ENCODE results near the gene MAT2B. TPM values are rescaled to one million over a fixed set of nuclear protein-coding genes. Genes with fewer than 3 reads are reported as not detected.
"Not testable (repeated sequence)": the region's sequence is repeated elsewhere in the genome, so short reads cannot be mapped to it uniquely, and the experiment has no call there.

Gene MAT2B
- total and polyA plus RNA-seq, 2 donors = 58.2 to 61.9 TPM

GRCh38 chr5:163509291-163509951 is 4.0 kb downstream of the MAT2B start:
- DNase-seq (ENCODE audit: extremely low spot score) = no peak
- no peak overlapping the region for H3K4me3 ChIP-seq (ENCODE audit: low read depth, low read length)
- WGBS = 13% methylated on average over 7 of the region's 7 CpGs
- peak overlapping the region; percentile 78 for H3K27ac ChIP-seq (ENCODE audit: low read depth)
- no peaks in the 10 kb centered on the region for H3K4me1 ChIP-seq (ENCODE audit: insufficient read depth)
- H3K36me3 ChIP-seq (ENCODE audit: insufficient read depth) = peaks cover 3% of the 10 kb centered on the region

DNA sequence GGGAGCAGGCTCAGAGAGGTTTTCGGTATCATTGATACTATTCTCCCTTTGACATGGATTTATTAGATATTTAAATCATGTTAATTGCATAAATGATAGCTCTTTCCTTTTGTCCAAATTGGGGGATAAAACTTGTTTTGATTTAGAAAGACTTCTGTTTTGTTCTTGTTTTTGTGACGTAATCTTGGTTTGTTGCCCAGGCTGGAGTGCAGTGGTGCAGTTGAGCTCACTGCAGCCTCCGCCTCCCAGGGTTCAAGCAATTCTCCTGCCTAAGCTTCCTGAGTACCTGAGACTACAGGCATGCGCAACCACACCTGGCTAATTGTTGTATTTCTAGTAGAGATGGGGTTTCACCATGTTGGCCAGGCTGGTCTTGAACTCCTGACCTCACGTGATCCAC is 7.1 kb downstream of the MAT2B start:
- no peak overlapping the region for H3K4me3 ChIP-seq (ENCODE audit: low read depth, low read length)
- 82% methylated on average over 5 of the region's 5 CpGs for WGBS
- no peaks in the 10 kb centered on the region for H3K4me1 ChIP-seq (ENCODE audit: insufficient read depth)
- no peak for DNase-seq (ENCODE audit: extremely low spot score)
- H3K36me3 ChIP-seq (ENCODE audit: insufficient read depth) = peaks cover 10% of the 10 kb centered on the region
- H3K27ac ChIP-seq (ENCODE audit: low read depth) = no peak overlapping the region

- H3K36me3 ChIP-seq (ENCODE audit: insufficient read depth) = no peaks in the 10 kb centered on the region
- no peaks in the 10 kb centered on the region for H3K4me1 ChIP-seq (ENCODE audit: insufficient read depth)
- DNase-seq (ENCODE audit: extremely low spot score) = no peak
- H3K27ac ChIP-seq (ENCODE audit: low read depth) = no peak overlapping the region
- H3K4me3 ChIP-seq (ENCODE audit: low read depth, low read length) = no peak overlapping the region
- WGBS = 78% methylated on average over 1 of the region's 1 CpG
These were observed 19.7 kb downstream of the MAT2B start for GRCh38 chr5:163525096-163525495.

DNA sequence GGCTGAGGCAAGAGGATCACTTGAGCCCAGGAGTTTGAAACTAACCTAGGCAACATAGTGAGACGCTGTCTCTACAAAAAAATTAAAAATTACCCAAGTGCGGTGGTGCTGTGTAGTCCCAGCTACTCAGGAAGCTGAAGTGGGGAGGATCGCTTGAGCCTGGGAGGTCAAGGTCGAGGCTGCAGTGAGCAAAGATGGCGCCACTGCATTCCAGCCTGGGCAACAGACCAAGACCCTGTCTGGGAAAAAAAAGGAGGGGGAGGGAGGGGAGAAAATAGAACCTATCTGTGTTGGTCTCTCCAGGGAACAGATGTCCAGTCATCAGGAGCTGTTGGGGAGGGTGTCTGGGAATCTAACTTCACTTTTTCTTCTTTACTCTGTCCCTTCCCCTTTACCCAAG is 24.3 kb downstream of the MAT2B start:
- WGBS = 66% methylated on average over 5 of the region's 5 CpGs
- Histone ChIP-seq H3K4me3 (ENCODE audit: low read depth, low read length) (no peak overlapping the region), H3K36me3 (ENCODE audit: insufficient read depth) (no peaks in the 10 kb centered on the region), H3K27ac (ENCODE audit: low read depth) (no peak overlapping the region), H3K4me1 (ENCODE audit: insufficient read depth) (no peaks in the 10 kb centered on the region)
- DNase-seq (ENCODE audit: extremely low spot score) = no peak

- WGBS = 76% methylated on average over 3 of the region's 3 CpGs
- Histone ChIP-seq H3K4me1 (ENCODE audit: insufficient read depth) (no peaks in the 10 kb centered on the region), H3K36me3 (ENCODE audit: insufficient read depth) (no peaks in the 10 kb centered on the region), H3K27ac (ENCODE audit: low read depth) (no peak overlapping the region), H3K4me3 (ENCODE audit: low read depth, low read length) (no peak overlapping the region)
- DNase-seq (ENCODE audit: extremely low spot score) = no peak
These were observed 25.9 kb downstream of the MAT2B start for GRCh38 chr5:163531272-163531671.

GRCh38 chr5:163532171-163533084 is 27.0 kb downstream of the MAT2B start:
- Histone ChIP-seq H3K36me3 (ENCODE audit: insufficient read depth) (no peaks in the 10 kb centered on the region), H3K4me3 (ENCODE audit: low read depth, low read length) (no peak overlapping the region), H3K27ac (ENCODE audit: low read depth) (no peak overlapping the region), H3K4me1 (ENCODE audit: insufficient read depth) (no peaks in the 10 kb centered on the region)
- 51% methylated on average over 5 of the region's 5 CpGs for WGBS
- no peak for DNase-seq (ENCODE audit: extremely low spot score)

DNA sequence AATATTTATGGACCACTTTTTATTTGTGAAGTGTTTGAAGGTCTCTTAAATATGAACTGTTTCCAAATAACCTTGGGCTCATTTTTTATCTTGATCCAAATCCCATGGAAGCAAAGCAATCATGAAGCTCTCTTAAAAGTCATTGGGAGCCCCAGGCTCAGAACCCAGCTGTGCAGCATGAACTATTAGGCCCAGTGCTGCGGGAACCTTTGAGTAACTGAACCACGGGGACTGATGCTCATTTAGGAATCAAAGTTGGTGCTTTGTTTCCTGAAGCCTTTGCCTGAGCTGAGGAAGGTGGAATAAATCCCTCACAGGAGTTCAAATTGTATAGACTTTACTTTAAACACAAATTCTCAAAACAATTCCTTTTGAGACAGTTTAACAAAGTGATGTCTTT is 27.8 kb downstream of the MAT2B start:
- Histone ChIP-seq H3K4me1 (ENCODE audit: insufficient read depth) (no peaks in the 10 kb centered on the region), H3K4me3 (ENCODE audit: low read depth, low read length) (no peak overlapping the region), H3K27ac (ENCODE audit: low read depth) (no peak overlapping the region), H3K36me3 (ENCODE audit: insufficient read depth) (no peaks in the 10 kb centered on the region)
- DNase-seq (ENCODE audit: extremely low spot score) = no peak
- WGBS = 52% methylated on average over 2 of the region's 2 CpGs

GRCh38 chr5:163534492-163535094 is 29.2 kb downstream of the MAT2B start:
- 62% methylated on average over 2 of the region's 2 CpGs for WGBS
- no peaks in the 10 kb centered on the region for H3K36me3 ChIP-seq (ENCODE audit: insufficient read depth)
- H3K27ac ChIP-seq (ENCODE audit: low read depth) = no peak overlapping the region
- no peak for DNase-seq (ENCODE audit: extremely low spot score)
- H3K4me3 ChIP-seq (ENCODE audit: low read depth, low read length) = no peak overlapping the region
- no peaks in the 10 kb centered on the region for H3K4me1 ChIP-seq (ENCODE audit: insufficient read depth)

- H3K36me3 ChIP-seq (ENCODE audit: insufficient read depth) = no peaks in the 10 kb centered on the region
These were observed 29.9 kb downstream of the MAT2B start for GRCh38 chr5:163535290-163535689.

GRCh38 chr5:163536442-163536841 is 31.0 kb downstream of the MAT2B start:
- WGBS = 95% methylated on average over 3 of the region's 3 CpGs
- not testable (repeated sequence) for H3K36me3 ChIP-seq (ENCODE audit: insufficient read depth); H3K4me1 ChIP-seq (ENCODE audit: insufficient read depth); H3K4me3 ChIP-seq (ENCODE audit: low read depth, low read length); DNase-seq (ENCODE audit: extremely low spot score); H3K27ac ChIP-seq (ENCODE audit: low read depth)

More at GRCh38 chr5:163535290-163535689, 29.9 kb downstream of the MAT2B start:
- no peak for DNase-seq (ENCODE audit: extremely low spot score)
- 89% methylated on average over 3 of the region's 3 CpGs for WGBS
- no peaks in the 10 kb centered on the region for H3K4me1 ChIP-seq (ENCODE audit: insufficient read depth)
- H3K27ac ChIP-seq (ENCODE audit: low read depth) = no peak overlapping the region
- H3K4me3 ChIP-seq (ENCODE audit: low read depth, low read length) = no peak overlapping the region

DNA sequence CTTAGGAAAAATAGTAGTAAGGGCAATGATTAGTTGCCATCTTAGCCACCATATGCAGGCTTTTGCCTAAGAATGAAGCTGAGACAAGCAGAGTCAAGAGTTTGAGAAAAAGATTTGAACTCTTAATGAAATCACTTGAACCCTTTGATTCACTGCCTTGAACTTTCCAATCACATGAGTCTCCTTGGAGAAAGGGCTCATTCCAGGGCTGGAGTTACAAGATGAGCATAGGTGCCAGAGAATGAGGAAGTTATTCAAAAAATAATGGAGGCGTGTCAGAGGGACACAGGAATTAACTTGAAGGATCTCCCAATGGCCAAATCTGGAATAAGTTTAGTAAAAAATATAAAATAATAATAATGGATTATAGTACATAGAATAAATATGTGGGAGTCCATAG is 35.3 kb downstream of the MAT2B start:
- H3K36me3 ChIP-seq (ENCODE audit: insufficient read depth) = no peaks in the 10 kb centered on the region
- H3K4me3 ChIP-seq (ENCODE audit: low read depth, low read length) = no peak overlapping the region
- no peaks in the 10 kb centered on the region for H3K4me1 ChIP-seq (ENCODE audit: insufficient read depth)
- no peak overlapping the region for H3K27ac ChIP-seq (ENCODE audit: low read depth)
- DNase-seq (ENCODE audit: extremely low spot score) = no peak
- 91% methylated on average over 1 of the region's 1 CpG for WGBS

DNA sequence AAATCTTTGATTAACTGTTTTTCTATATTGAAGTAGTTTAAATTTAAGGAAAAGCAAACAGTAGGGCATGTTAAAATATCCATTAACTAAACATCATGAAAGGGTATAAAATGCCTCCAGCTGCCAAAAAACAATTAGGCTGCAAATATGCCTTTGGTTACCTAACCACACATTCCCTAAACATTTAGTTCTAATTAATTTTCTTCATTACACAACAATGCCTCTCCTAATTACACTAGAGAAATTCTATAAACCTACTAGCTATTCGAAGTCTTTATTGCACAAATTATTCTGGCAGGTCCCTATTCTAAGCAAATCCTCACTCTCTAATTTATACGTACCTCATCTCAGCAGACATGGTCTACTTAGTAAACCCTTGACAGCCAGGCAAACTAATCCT is 37.4 kb downstream of the MAT2B start:
- no peak for DNase-seq (ENCODE audit: extremely low spot score)
- Histone ChIP-seq H3K36me3 (ENCODE audit: insufficient read depth) (no peaks in the 10 kb centered on the region), H3K4me1 (ENCODE audit: insufficient read depth) (no peaks in the 10 kb centered on the region), H3K27ac (ENCODE audit: low read depth) (no peak overlapping the region), H3K4me3 (ENCODE audit: low read depth, low read length) (no peak overlapping the region)
- 90% methylated on average over 2 of the region's 2 CpGs for WGBS

DNA sequence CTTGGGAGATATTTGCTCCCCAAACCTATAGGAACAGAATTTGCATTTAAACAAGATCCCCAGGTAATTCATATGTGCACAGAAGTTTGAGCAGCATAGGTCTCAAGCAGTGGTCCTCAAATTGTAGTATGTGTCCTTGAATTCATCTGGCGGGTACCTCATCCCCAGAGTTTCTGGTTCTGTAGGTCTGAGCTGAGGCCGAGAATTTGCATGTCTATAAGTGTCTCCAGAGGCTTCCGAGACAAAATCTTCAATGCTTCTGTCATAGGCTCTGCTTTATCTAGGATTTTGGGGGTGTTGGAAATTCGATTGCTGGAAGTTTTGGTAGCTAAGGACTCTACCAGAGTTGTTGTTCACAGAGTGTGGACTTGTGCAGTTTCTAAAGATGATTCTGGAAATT is 38.6 kb downstream of the MAT2B start:
- no peak overlapping the region for H3K4me3 ChIP-seq (ENCODE audit: low read depth, low read length)
- H3K36me3 ChIP-seq (ENCODE audit: insufficient read depth) = no peaks in the 10 kb centered on the region
- no peak for DNase-seq (ENCODE audit: extremely low spot score)
- no peak overlapping the region for H3K27ac ChIP-seq (ENCODE audit: low read depth)
- WGBS = 82% methylated on average over 4 of the region's 4 CpGs
- H3K4me1 ChIP-seq (ENCODE audit: insufficient read depth) = no peaks in the 10 kb centered on the region

GRCh38 chr5:163544836-163545235 is 39.4 kb downstream of the MAT2B start:
- DNase-seq (ENCODE audit: extremely low spot score) = no peak
- Histone ChIP-seq H3K36me3 (ENCODE audit: insufficient read depth) (no peaks in the 10 kb centered on the region), H3K4me3 (ENCODE audit: low read depth, low read length) (no peak overlapping the region), H3K27ac (ENCODE audit: low read depth) (no peak overlapping the region), H3K4me1 (ENCODE audit: insufficient read depth) (no peaks in the 10 kb centered on the region)
- 92% methylated on average over 4 of the region's 4 CpGs for WGBS
